NOMO-1 treated with dmso at 0.1 percent for 144 hours (cell line): ENCODE data around the gene TIMM44.

ENCODE experiments used
- DNase-seq: peaks from one replicate; lab custom pipeline; 2025; ENCODE audit not compliant: unreplicated experiment; lab: John Stamatoyannopoulos, UW

The TIMM44 gene

GRCh38 chr19:7915250-7916102 is 28.0 kb downstream of the TIMM44 start:
- no peak for DNase-seq

- DNase-seq, result no peak
Measured at GRCh38 chr19:7914598-7915045, 28.8 kb downstream of the TIMM44 start, which contains the start of gene TGFBR3L. Gene TGFBR3L, plus strand, starts transcription at chr19:7914830.

- DNase-seq, result no peak
Measured at GRCh38 chr19:7914099-7914498, 29.4 kb downstream of the TIMM44 start.

GRCh38 chr19:7913652-7914051 is 29.8 kb downstream of the TIMM44 start:
- no peak for DNase-seq

GRCh38 chr19:7912697-7913564 is 30.5 kb downstream of the TIMM44 start:
- DNase-seq, result no peak

GRCh38 chr19:7912144-7912696 is 31.2 kb downstream of the TIMM44 start:
- no peak for DNase-seq

GRCh38 chr19:7911508-7912143 is 31.8 kb downstream of the TIMM44 start:
- DNase-seq, result no peak

- DNase-seq, result no peak
Measured at GRCh38 chr19:7910321-7911161, 32.9 kb downstream of the TIMM44 start.

GRCh38 chr19:7909471-7910067 is 33.9 kb downstream of the TIMM44 start:
- no peak for DNase-seq

GRCh38 chr19:7908742-7909461 is 34.6 kb downstream of the TIMM44 start:
- DNase-seq, result no peak

- DNase-seq, result no peak
Measured at GRCh38 chr19:7908078-7908699, 35.3 kb downstream of the TIMM44 start.

- DNase-seq, result no peak
Measured at GRCh38 chr19:7907544-7907943, 35.9 kb downstream of the TIMM44 start.

- no peak for DNase-seq
Measured at GRCh38 chr19:7907122-7907521, 36.3 kb downstream of the TIMM44 start.

- no peak for DNase-seq
Measured at GRCh38 chr19:7905859-7906258, 37.6 kb downstream of the TIMM44 start.

- DNase-seq, result no peak
Measured at GRCh38 chr19:7905268-7905667, 38.2 kb downstream of the TIMM44 start.

- no peak for DNase-seq
Measured at GRCh38 chr19:7904074-7905020, 39.1 kb downstream of the TIMM44 start.

GRCh38 chr19:7903244-7904073 is 40.0 kb downstream of the TIMM44 start, which contains the start of gene MAP2K7:
Gene MAP2K7, plus strand, starts transcription at chr19:7903877. Its CDS starts 68 bp downstream, at chr19:7903945.
- peak; percentile 98 for DNase-seq
